Astrocyte (in vitro differentiated cells and primary cell): ENCODE results near the gene PTPN1.

ENCODE experiments used
- EZH2 ChIP-seq: IDR thresholded peaks from 2 replicates; pipeline ENCODE4 v1.6.1; 2012; ENCODE audit warnings: mild to moderate bottlenecking, low read length, inconsistent platforms; ENCODE audit not compliant: insufficient read depth
- TF ChIP-seq, protein P1 (sequence below): IDR thresholded peaks from 2 replicates; pipeline ENCODE4 v1.5.1; 2011; ENCODE audit warnings: low read depth, mild to moderate bottlenecking, inconsistent platforms, low read length, moderate library complexity; ENCODE audit not compliant: insufficient read depth

DNA sequence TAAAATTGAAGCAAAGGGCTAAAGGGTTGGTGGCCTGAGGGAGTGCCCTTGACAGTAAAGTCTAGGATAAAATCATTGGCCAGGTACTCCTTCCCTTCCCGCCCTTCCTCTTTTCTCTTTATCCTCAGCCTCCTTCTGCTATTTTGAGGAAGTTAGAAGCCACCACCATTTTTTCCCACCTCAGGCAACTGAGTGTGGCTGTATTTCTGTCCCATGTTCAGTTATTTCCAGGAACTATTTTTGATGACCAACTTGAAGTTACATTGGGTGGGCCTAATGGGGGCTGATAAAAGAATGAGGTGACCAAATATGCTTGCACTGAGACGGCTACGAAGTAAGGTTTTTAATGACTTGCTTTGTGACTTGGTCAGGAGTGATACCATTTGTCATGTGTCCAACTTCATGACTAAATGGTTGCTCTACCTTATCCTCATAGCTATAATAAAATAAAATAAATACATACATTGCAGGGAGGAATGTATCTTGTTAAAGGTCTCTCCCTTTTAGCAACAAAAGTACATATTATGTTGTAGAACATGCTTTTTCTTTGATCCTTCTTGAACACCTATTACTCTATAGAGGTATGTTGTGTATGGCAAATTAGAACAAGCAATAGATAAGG, 12.0 kb downstream of the PTPN1 start:
- no peak for TF ChIP-seq EZH2
- TF ChIP-seq, protein P1, sequence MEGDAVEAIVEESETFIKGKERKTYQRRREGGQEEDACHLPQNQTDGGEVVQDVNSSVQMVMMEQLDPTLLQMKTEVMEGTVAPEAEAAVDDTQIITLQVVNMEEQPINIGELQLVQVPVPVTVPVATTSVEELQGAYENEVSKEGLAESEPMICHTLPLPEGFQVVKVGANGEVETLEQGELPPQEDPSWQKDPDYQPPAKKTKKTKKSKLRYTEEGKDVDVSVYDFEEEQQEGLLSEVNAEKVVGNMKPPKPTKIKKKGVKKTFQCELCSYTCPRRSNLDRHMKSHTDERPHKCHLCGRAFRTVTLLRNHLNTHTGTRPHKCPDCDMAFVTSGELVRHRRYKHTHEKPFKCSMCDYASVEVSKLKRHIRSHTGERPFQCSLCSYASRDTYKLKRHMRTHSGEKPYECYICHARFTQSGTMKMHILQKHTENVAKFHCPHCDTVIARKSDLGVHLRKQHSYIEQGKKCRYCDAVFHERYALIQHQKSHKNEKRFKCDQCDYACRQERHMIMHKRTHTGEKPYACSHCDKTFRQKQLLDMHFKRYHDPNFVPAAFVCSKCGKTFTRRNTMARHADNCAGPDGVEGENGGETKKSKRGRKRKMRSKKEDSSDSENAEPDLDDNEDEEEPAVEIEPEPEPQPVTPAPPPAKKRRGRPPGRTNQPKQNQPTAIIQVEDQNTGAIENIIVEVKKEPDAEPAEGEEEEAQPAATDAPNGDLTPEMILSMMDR, result no peak
